Measurements from ENCODE around the gene CILP2.

DNA sequence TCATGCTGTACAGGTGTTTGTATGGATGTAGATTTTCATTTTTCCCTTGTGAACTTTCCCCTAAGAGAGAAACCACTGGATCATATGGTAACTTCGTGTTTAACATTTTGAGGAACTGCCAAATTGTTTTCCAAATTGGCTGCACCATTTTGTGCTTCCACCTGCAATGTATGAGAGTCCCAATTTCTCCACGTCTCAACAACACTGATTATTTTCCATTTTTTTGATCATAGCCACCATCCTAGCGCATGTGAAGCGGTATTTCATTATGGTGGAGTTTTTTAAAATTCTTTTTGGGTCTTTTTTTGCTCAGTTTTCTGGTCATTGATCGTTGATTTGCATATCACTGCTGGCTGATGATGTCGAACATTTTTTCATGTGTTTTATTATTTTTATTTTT lies 17.1 kb upstream of the CILP2 start:
- TF ChIP-seq, protein P1, sequence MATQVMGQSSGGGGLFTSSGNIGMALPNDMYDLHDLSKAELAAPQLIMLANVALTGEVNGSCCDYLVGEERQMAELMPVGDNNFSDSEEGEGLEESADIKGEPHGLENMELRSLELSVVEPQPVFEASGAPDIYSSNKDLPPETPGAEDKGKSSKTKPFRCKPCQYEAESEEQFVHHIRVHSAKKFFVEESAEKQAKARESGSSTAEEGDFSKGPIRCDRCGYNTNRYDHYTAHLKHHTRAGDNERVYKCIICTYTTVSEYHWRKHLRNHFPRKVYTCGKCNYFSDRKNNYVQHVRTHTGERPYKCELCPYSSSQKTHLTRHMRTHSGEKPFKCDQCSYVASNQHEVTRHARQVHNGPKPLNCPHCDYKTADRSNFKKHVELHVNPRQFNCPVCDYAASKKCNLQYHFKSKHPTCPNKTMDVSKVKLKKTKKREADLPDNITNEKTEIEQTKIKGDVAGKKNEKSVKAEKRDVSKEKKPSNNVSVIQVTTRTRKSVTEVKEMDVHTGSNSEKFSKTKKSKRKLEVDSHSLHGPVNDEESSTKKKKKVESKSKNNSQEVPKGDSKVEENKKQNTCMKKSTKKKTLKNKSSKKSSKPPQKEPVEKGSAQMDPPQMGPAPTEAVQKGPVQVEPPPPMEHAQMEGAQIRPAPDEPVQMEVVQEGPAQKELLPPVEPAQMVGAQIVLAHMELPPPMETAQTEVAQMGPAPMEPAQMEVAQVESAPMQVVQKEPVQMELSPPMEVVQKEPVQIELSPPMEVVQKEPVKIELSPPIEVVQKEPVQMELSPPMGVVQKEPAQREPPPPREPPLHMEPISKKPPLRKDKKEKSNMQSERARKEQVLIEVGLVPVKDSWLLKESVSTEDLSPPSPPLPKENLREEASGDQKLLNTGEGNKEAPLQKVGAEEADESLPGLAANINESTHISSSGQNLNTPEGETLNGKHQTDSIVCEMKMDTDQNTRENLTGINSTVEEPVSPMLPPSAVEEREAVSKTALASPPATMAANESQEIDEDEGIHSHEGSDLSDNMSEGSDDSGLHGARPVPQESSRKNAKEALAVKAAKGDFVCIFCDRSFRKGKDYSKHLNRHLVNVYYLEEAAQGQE (IDR thresholded peaks at IDR 0.05; ENCODE audit: low read depth, low read length), result no peak
- TF ChIP-seq, protein P2, sequence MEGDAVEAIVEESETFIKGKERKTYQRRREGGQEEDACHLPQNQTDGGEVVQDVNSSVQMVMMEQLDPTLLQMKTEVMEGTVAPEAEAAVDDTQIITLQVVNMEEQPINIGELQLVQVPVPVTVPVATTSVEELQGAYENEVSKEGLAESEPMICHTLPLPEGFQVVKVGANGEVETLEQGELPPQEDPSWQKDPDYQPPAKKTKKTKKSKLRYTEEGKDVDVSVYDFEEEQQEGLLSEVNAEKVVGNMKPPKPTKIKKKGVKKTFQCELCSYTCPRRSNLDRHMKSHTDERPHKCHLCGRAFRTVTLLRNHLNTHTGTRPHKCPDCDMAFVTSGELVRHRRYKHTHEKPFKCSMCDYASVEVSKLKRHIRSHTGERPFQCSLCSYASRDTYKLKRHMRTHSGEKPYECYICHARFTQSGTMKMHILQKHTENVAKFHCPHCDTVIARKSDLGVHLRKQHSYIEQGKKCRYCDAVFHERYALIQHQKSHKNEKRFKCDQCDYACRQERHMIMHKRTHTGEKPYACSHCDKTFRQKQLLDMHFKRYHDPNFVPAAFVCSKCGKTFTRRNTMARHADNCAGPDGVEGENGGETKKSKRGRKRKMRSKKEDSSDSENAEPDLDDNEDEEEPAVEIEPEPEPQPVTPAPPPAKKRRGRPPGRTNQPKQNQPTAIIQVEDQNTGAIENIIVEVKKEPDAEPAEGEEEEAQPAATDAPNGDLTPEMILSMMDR (IDR thresholded peaks at IDR 0.05), result no peak
- TF ChIP-seq, protein P3, sequence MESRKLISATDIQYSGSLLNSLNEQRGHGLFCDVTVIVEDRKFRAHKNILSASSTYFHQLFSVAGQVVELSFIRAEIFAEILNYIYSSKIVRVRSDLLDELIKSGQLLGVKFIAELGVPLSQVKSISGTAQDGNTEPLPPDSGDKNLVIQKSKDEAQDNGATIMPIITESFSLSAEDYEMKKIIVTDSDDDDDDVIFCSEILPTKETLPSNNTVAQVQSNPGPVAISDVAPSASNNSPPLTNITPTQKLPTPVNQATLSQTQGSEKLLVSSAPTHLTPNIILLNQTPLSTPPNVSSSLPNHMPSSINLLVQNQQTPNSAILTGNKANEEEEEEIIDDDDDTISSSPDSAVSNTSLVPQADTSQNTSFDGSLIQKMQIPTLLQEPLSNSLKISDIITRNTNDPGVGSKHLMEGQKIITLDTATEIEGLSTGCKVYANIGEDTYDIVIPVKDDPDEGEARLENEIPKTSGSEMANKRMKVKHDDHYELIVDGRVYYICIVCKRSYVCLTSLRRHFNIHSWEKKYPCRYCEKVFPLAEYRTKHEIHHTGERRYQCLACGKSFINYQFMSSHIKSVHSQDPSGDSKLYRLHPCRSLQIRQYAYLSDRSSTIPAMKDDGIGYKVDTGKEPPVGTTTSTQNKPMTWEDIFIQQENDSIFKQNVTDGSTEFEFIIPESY (IDR thresholded peaks at IDR 0.05; ENCODE audit: borderline replicate concordance, low read depth), result no peak
- TF ChIP-seq NFIC (IDR thresholded peaks at IDR 0.05; ENCODE audit: borderline replicate concordance), result no peak
- TF ChIP-seq EP300 (IDR thresholded peaks at IDR 0.05; ENCODE audit: borderline replicate concordance in 1 of 2, low read depth in 1 of 2, low read length in 1 of 2), result no peak
- TF ChIP-seq SIN3A (IDR thresholded peaks at IDR 0.05; ENCODE audit: borderline replicate concordance, low read depth, low read length), result no peak
- no peak for TF ChIP-seq TEAD4 (IDR thresholded peaks at IDR 0.05; ENCODE audit: borderline replicate concordance, insufficient read depth)
